Transverse colon (tissue), 3 donors: ENCODE measurements around the gene FAM118A.

Source experiments
- EP300 ChIP-seq: sonication (generic); formaldehyde crosslinking; IDR thresholded peaks from one replicate; pipeline ENCODE4 v1.6.1; 2017; ENCODE audit warnings: antibody characterized with exemption, low read depth
- POLR2A ChIP-seq: fragments of 450-650 bp; IDR thresholded peaks from one replicate; pipeline ENCODE4 v1.6.1; 2016; ENCODE audit warnings: antibody characterized with exemption, mild to moderate bottlenecking, moderate library complexity
- TF ChIP-seq, protein P1 (sequence below), 5 experiments: fragments of 200-600 bp in 3 of 5; fragments of 450-650 bp in 2 of 5; sonication (generic) in 3 of 5; IDR thresholded peaks; 1 replicate in 2 of 5; 2 replicates in 3 of 5; pipeline ENCODE4 v1.5.1; 2016 to 2017; ENCODE audit warnings: antibody characterized with exemption in 5 of 5, inconsistent platforms in 3 of 5, mild to moderate bottlenecking in 2 of 5, moderate library complexity in 1 of 5

DNA sequence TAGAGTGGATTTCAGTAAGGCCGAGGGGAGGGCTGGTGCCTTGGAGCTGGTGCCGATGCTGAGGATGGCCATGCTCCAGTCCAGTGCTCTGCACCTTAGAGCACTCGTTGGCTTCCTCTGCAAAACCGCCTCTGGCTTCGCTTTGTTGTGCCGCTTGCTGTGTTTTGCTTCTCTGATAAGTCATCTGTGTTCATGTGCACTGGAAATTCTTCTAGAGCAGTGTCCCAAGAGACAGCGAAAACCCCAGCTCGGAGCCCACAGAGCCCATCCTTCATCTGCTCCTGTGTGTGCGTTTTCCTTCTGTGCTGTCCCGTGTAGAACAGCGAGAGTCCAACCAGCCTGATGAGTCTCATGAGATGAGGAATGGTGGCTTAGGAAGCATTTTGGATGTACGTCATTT lies 12.1 kb downstream of the FAM118A start:
- TF ChIP-seq, protein P1, sequence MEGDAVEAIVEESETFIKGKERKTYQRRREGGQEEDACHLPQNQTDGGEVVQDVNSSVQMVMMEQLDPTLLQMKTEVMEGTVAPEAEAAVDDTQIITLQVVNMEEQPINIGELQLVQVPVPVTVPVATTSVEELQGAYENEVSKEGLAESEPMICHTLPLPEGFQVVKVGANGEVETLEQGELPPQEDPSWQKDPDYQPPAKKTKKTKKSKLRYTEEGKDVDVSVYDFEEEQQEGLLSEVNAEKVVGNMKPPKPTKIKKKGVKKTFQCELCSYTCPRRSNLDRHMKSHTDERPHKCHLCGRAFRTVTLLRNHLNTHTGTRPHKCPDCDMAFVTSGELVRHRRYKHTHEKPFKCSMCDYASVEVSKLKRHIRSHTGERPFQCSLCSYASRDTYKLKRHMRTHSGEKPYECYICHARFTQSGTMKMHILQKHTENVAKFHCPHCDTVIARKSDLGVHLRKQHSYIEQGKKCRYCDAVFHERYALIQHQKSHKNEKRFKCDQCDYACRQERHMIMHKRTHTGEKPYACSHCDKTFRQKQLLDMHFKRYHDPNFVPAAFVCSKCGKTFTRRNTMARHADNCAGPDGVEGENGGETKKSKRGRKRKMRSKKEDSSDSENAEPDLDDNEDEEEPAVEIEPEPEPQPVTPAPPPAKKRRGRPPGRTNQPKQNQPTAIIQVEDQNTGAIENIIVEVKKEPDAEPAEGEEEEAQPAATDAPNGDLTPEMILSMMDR (IDR thresholded peaks at IDR 0.05): no peak
- TF ChIP-seq POLR2A (no peak), EP300 (no peak)
